Measurements from ENCODE around the gene FLYWCH1. TPM values are rescaled to one million over a fixed set of nuclear protein-coding genes. Genes with fewer than 3 reads are reported as not detected.
A peak's percentile ranks its signal among the peaks of the same experiment; 100 is the strongest.

FLYWCH1 gene
- total and polyA plus RNA-seq, 10 of the 15 experiments (the other 5 are each of a cell fraction or from before 2014, with no cell fraction given), result 0.47 to 33.8 (median 11.2) TPM

- TF ChIP-seq IRF5 (IDR thresholded peaks at IDR 0.05; ENCODE audit: borderline replicate concordance), result no peak
- TF ChIP-seq BHLHE40 (IDR thresholded peaks at IDR 0.05; ENCODE audit: borderline replicate concordance in 1 of 2, low read depth in 2 of 2, low read length in 1 of 2), result peak in 1 of 2 experiments; percentile 55; a peak in 1 of 4 replicates
- TF ChIP-seq E2F4 (IDR thresholded peaks at IDR 0.05; ENCODE audit: low read depth, low read length), result peak; percentile 86
- TF ChIP-seq SMAD1 (IDR thresholded peaks at IDR 0.05; ENCODE audit: low read depth, partially characterized antibody), result no peak
- no peak for TF ChIP-seq RBBP5 (conservative IDR thresholded peaks at IDR 0.05)
- peak; percentile 71 for TF ChIP-seq CREB1 (IDR thresholded peaks at IDR 0.05; ENCODE audit: low read depth)
- no peak for TF ChIP-seq STAT3 (IDR thresholded peaks at IDR 0.05; ENCODE audit: low read depth, low read length)
- peak; percentile 99 for TF ChIP-seq RB1 (IDR thresholded peaks at IDR 0.05; ENCODE audit: borderline replicate concordance)
- no peak for TF ChIP-seq MYB (IDR thresholded peaks at IDR 0.05; ENCODE audit: borderline replicate concordance, low read depth, low read length)
- no peak for TF ChIP-seq ZNF384 (IDR thresholded peaks at IDR 0.05; ENCODE audit: borderline replicate concordance, low read depth, low read length)
- no peak for TF ChIP-seq SUPT20H (IDR thresholded peaks at IDR 0.05; ENCODE audit: borderline replicate concordance, control insufficient read depth, low read depth, low read length)
- TF ChIP-seq HDGF (IDR thresholded peaks at IDR 0.05), result peak; percentile 71; the same call in 1 of the 2 replicates
- TF ChIP-seq DPF2 (IDR thresholded peaks at IDR 0.05), result peak; percentile 53
- no peak for TF ChIP-seq ZNF622 (IDR thresholded peaks at IDR 0.05)
- TF ChIP-seq SUZ12 (IDR thresholded peaks at IDR 0.05; ENCODE audit: unreplicated experiment), result no peak
- peak; percentile 25 for TF ChIP-seq KLF5 (IDR thresholded peaks at IDR 0.05; ENCODE audit: partially characterized antibody)
- TF ChIP-seq NFYB (IDR thresholded peaks at IDR 0.05; ENCODE audit: insufficient read depth, low read depth, low read length), result peak; percentile 85
- no peak for TF ChIP-seq RAD51 (IDR thresholded peaks at IDR 0.05)
- TF ChIP-seq CHD1 (IDR thresholded peaks at IDR 0.05; ENCODE audit: low read depth, low read length), result no peak
- TF ChIP-seq YY1 (IDR thresholded peaks at IDR 0.05; ENCODE audit: low read depth, low read length), result peak; percentile 48
- no peak for TF ChIP-seq NFIC (IDR thresholded peaks at IDR 0.05; ENCODE audit: low read depth, low read length)
- no peak for TF ChIP-seq SKIL (IDR thresholded peaks at IDR 0.05; ENCODE audit: low read depth, poor library complexity, severe bottlenecking)
- TF ChIP-seq PRDM15 (CRISPR knock-in tag; IDR thresholded peaks at IDR 0.05), result no peak
These were observed 57.2 kb downstream of the FLYWCH1 start, which contains the start of gene PAQR4 (continued) for GRCh38 chr16:2968738-2969544.
